ENCODE measurements around the gene FAM153A.
A peak's percentile ranks its signal among the peaks of the same experiment; 100 is the strongest.
"Not testable (repeated sequence)": the region's sequence is repeated elsewhere in the genome, so short reads cannot be mapped to it uniquely, and the experiment has no call there.

Gene FAM153A

DNA sequence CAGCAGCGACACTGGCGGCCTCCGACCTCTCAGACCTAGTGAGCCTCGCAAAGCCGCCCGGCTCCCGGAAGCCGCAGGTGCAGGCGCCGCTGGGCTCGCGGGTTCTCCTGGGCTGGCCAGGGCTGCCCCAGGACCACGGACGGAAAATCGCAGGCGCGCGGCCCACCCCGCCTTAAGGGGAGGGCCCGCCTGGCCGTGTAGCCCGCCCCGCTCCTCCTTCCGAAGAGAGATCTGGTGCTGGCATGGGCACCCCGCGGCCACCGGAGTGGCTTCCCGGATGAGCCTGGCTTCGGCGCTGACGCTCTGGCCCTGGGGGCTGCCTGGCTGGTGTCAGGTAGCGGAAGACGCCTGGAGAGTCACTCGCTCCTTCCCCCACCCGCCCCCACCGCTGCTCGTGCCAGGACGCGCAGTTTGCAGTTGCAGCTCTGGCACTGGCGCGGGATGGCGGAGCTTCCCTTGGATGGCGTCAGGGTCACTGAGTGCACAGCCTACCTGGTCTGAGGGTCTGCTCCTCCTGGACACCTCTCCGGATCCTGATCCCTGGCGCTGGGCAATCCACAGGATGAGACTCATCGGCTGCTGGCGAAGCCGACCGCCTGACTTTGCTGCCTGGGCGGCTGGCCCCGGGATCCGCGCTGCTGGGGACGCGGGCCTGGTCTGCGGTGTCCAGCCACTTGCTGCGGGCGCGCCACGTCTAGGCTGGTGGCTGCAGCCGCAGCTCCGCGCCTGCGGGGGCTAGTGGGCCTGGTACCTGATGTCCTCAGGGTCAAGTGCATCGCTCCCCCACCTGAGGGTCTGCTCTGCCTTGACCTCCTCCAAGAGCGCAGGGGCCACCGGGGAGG, at the start of gene FAM153A:
FAM153A (minus strand) TSS at position 108 of the 842 bp plus-strand sequence.
- DNase-seq = not testable (repeated sequence)

DNA sequence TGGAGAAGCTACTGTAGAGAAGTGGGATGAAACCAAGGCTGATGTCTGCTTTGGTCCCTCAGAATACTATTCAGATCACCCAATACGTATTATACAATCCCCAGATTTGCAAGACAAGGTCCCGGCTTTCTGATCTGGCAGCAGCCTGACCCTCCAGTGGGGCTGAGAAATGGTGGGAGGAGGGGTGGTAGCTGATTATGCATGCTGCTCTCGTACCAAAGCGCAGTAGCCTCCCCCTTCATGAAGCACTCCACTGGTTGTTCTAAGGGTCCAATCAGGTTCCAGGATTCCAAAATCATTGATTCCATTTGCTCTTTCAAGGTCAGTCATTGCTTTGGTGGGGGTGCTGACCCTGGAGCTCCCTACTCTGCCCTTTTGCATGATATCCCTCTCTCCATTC, 49.6 kb upstream of the FAM153A start:
- DNase-seq = not testable (repeated sequence)

DNA sequence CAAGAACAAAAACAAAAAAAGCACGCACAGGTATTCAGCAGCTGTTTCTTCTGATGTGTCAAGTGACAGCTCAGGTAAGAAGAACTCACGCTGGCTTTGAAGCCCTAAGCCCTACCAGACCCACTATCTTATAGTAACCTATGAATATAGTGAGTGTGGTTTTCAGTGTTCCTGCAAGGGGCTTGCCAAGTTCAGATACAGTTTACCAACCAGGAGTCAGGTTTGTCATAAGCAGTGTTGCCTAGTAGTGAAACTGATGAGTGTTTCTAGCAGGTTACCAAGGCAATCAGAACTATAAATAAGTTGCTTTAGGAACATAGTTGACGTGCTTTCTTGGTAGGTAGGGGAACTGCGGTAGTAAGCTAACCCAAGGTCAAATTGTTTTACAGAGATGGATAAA, 43.4 kb upstream of the FAM153A start:
- DNase-seq = not testable (repeated sequence)

GRCh38 chr5:177824776-177825175, 42.1 kb upstream of the FAM153A start:
- not testable (repeated sequence) for DNase-seq

- DNase-seq = not testable (repeated sequence)
These were observed 39.8 kb upstream of the FAM153A start for GRCh38 chr5:177822489-177822888.

GRCh38 chr5:177819664-177820063, 37.0 kb upstream of the FAM153A start:
- not testable (repeated sequence) for DNase-seq

- not testable (repeated sequence) for DNase-seq
These were observed 30.2 kb upstream of the FAM153A start for GRCh38 chr5:177812814-177813425.

GRCh38 chr5:177812160-177812743, 29.6 kb upstream of the FAM153A start:
- DNase-seq = not testable (repeated sequence)

DNA sequence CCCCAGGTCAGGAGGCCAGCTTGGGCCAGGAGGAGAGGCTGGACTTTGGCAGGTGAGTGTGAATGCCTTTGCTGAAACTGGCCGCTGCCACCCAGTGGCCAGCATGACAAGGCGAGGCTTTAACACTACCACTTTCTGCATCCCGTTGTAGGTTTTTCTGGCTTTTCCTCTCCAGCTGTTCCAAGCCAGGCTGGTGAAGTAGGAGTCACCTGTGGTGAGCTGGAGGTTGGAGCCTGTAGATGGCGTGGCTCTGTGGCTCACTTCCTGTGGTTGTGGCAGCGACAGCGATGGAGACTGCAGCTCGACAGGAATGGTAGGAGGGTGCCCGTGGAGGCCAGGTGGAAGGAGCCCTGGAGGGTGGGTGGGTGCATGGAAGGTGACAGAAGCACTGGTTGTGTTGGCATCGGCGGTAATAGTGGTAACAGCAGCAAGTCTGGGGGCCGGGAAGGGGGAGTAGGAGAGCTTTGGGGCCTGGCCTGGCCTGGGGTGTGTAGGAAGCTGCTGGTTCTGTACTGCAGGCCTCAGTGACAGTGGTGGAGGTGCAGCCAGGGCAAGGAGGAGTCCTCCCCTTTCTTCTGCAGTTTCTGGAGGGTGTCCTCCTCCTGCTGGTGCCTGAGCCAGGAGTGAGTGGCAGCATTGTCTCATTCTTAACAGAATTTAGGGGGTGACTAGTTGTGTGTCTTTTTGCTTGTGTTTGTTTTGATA, 26.7 kb upstream of the FAM153A start:
- peak; percentile 39 for DNase-seq

- not testable (repeated sequence) for DNase-seq
These were observed 25.7 kb upstream of the FAM153A start for GRCh38 chr5:177808420-177808819.

DNA sequence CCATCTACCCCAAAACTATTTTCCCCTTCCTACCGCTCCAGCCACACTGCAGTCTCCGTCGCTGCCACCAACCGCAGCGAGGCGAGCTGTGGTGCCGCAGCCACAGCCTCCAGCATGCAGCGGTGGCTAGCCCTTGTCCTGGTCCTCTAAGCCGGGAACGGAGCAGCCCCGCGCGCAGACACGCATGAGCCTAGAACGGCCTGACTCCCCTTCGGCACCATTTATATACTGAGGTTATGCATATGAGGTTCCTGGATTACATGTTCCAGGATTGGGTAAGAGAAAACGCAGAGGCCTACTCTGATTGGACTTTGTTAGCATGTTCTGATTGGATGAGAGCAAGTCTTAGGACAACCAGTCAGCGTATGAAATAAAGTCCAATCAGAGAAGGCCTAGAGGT, 24.6 kb upstream of the FAM153A start:
- not testable (repeated sequence) for DNase-seq

- DNase-seq = peak; percentile 35
These were observed 18.7 kb upstream of the FAM153A start for GRCh38 chr5:177801427-177801826.

GRCh38 chr5:177798237-177798840, 15.6 kb upstream of the FAM153A start:
- peak; percentile 12 for DNase-seq

- not testable (repeated sequence) for DNase-seq
These were observed 10.6 kb upstream of the FAM153A start for GRCh38 chr5:177793272-177793671.

DNA sequence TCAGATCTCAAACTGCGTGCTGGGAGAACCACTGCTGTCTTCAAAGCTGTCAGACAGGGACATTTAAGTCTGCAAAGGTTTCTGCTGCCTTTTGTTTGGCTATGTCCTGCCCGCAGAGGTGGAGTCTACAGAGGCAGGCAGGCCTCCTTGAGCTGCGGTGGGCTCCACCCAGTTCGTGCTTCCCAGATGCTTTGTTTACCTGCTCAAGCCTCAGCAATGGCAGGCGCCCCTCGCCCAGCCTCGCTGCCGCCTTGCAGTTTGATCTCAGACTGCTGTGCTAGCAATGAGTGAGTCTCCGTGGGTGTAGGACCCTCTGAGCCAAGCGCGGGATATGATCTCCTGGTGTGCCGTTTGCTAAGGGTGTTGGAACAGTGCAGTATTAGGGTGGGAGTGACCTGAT, 8.9 kb upstream of the FAM153A start:
- DNase-seq = not testable (repeated sequence)

DNA sequence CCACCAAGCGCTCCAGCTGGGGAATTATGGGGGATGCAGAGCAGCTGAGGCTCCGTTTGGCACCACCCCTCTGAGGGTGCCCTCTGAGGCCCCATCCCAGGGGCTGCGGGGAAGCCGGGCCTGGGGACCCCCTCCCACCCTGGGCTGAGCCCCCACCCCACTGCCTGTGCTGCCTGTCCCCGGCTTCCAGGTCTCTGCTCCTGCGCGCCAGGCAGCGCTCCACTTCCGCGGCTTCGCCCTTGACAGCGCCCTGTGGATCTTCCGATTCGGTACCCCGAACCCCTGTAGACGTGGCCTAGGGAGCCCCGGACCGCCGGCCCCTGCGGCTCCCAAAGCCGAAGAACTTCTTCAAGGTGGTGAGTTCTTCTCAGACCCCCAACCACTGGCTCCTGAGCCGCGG, 530 bp downstream of the FAM153A start:
- not testable (repeated sequence) for DNase-seq

DNA sequence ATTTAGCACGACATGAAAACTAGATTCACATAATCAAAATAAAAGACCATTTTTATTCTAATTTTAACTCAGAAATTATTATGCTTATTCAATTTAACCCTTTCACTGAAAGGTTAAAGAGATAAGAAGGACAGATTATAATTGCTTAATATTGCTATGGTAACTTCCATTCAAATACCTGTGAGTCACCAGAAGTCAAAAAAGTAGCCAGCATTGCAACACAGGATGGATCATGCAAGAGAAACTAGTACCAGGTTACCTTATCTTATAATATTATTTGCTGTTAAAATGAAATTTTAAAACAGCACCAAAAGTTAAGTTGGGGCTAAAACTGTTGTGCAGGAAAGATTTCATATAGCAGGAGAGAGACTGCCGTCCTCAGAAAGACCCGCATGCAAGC, 11.5 kb downstream of the FAM153A start:
- not testable (repeated sequence) for DNase-seq

DNA sequence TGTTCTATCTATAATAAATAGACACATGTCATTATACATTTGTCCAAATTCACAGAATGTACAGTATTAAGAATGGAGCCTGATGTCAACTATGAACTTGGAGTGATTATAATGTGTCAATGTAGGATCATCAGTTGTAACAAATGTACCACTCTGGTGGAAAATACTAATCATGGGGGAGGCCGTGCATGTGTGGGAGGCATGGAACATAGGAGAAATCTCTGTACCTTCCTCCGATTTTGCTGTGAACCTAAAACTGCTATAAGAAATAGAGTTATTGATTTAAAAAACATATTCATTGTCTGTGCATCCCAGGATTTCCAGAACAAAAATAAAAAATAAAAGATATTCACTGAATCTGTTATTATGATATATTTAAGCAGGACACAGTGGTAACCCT, 12.1 kb downstream of the FAM153A start:
- peak; percentile 48 for DNase-seq

DNA sequence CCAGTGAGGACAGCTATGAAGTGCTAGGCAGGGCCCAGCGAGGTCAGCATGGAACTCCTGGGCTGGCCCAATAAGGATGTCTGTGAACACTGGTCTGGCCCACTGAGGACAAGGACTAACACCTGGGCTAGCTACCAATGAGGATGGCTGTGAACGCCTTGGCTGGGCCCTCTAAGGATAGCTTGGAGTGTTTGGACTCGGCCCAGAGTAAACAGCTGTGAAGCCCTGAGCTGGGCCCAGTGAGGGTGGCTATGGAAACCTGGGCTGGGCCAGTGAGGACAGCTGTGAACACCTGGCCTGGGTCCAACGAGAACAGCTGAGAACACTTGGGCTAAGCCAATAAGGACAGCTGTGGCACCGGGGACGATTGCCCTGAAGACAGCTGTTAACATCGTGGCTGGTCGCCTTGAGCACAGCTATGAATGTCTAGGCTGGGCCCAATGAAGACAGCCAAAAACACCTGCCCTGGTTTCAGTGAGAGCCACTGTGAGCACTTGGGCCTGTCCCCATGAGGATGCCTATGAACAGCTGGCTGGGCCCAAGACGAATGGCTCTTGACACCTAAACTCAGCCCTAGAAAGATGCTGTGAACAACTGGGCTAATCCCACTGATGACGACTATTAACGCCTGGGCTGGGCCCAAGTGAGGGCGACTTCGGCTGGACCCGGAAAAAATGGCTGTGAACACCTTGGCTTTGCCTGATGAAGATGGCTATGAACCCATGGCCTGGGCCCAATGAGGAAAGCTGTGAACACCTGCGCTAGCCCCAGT, 18.8 kb downstream of the FAM153A start:
- DNase-seq = not testable (repeated sequence)

GRCh38 chr5:177760954-177761353, 21.7 kb downstream of the FAM153A start:
- DNase-seq = not testable (repeated sequence)

DNA sequence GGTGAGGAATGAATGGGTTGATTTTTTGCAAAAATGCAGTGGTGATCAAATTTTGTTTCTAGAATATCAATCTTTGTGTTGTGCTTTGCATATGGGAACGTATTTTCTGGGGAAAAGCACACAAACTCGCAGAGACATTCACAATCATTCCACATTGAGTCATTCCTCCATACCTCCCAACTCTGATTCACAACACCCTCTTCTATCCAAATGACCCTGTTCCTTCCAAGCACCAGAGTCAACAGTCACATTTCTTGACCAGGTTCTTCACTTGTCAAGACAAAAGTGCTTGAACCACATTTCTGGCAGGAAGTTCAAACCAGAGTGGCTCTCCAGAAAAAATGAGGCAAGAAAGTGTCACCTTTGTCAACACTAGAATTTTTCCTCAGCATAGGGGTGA, 35.3 kb downstream of the FAM153A start:
- not testable (repeated sequence) for DNase-seq

- DNase-seq = not testable (repeated sequence)
These were observed 57.8 kb downstream of the FAM153A start for GRCh38 chr5:177724858-177725257.
